ENCODE measurements around the gene ANKH.

DNA sequence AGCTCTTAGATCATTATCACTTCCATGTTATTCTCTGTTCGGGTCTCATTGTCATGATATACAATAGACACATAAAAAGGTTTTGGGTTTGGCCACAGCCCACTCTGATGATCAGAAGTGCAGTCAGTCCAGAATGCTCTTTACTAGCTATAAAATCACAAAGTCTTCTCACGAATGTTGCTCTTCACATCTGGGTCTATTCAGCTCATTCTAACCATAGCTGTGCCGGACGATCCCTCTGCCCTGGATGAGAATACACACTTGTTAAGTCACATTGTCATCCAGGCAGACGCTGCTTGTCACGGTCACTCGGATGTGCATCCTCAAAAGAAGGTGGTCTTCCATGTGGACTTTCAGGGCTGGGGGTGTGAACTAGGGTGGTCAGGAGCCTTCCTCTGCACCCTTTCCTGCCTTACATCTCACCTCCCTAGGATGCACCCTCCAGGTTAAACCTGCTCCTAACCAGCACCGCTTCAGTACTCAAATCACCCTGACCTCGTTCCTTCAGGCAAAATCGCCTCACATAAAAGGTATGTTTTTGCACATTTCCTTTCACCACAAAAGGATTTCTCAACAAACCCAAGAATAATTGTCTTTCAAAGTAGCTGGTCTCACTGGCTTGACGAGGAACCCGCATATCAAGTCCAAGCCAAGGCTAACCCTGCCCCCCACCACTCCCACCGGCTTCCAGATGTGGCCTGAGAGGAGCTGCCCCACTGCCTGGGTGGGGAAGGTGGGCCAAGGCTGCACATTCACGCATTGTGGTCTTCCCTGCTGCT, 21.9 kb downstream of the ANKH start:
- TF ChIP-seq, protein P1, sequence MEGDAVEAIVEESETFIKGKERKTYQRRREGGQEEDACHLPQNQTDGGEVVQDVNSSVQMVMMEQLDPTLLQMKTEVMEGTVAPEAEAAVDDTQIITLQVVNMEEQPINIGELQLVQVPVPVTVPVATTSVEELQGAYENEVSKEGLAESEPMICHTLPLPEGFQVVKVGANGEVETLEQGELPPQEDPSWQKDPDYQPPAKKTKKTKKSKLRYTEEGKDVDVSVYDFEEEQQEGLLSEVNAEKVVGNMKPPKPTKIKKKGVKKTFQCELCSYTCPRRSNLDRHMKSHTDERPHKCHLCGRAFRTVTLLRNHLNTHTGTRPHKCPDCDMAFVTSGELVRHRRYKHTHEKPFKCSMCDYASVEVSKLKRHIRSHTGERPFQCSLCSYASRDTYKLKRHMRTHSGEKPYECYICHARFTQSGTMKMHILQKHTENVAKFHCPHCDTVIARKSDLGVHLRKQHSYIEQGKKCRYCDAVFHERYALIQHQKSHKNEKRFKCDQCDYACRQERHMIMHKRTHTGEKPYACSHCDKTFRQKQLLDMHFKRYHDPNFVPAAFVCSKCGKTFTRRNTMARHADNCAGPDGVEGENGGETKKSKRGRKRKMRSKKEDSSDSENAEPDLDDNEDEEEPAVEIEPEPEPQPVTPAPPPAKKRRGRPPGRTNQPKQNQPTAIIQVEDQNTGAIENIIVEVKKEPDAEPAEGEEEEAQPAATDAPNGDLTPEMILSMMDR (IDR thresholded peaks at IDR 0.05; ENCODE audit: low read depth, low read length, poor library complexity, severe bottlenecking) = no peak
- TF ChIP-seq EZH2phosphoT487 (IDR thresholded peaks at IDR 0.05; ENCODE audit: borderline replicate concordance, low read length) = no peak

Measured in DOHH2 (cell line).